H54 (cell line): ENCODE results near the gene BABAM2.
A peak's percentile ranks its signal among the peaks of the same experiment; 100 is the strongest.
"Not testable (repeated sequence)": the region's sequence is repeated elsewhere in the genome, so short reads cannot be mapped to it uniquely, and the experiment has no call there.

Source experiments
- DNase-seq: peaks from one replicate; pipeline ENCODE4 v3.0.0; 2011; ENCODE audit warnings: low spot score, mixed read lengths; ENCODE audit not compliant: insufficient read length
- FAIRE-seq: peaks from 3 replicates; lab custom pipeline; 2011; peaks lifted over from hg19 to GRCh38; lab: Jason Lieb, UNC
- POLR2A ChIP-seq: IDR thresholded peaks from 2 replicates; pipeline ENCODE4 v1.6.1; 2011; ENCODE audit warnings: low read depth, mild to moderate bottlenecking, low read length

Gene BABAM2

GRCh38 chr2:27863146-27863545 is 27.4 kb upstream of the BABAM2 start:
- no peak for TF ChIP-seq POLR2A
- no peak for DNase-seq
- FAIRE-seq: peak; percentile 71

GRCh38 chr2:27863955-27864354 is 26.6 kb upstream of the BABAM2 start:
- FAIRE-seq, DNase-seq: not testable (repeated sequence)

GRCh38 chr2:27866237-27866636 is 24.3 kb upstream of the BABAM2 start:
- DNase-seq (no peak), FAIRE-seq (peak; percentile 36)
- TF ChIP-seq POLR2A: no peak

- DNase-seq (no peak), FAIRE-seq (no peak)
- TF ChIP-seq POLR2A: no peak
Observed at GRCh38 chr2:27869763-27870162, 20.8 kb upstream of the BABAM2 start.

GRCh38 chr2:27870724-27871123 is 19.8 kb upstream of the BABAM2 start:
- no peak for FAIRE-seq
- no peak for TF ChIP-seq POLR2A
- no peak for DNase-seq

- no peak for DNase-seq
- no peak for FAIRE-seq
- TF ChIP-seq POLR2A: no peak
Observed at GRCh38 chr2:27871802-27872201, 18.7 kb upstream of the BABAM2 start.

GRCh38 chr2:27873091-27873490 is 17.4 kb upstream of the BABAM2 start:
- DNase-seq: no peak
- no peak for FAIRE-seq

GRCh38 chr2:27875089-27875881 is 15.2 kb upstream of the BABAM2 start:
- no peak for TF ChIP-seq POLR2A
- FAIRE-seq: no peak

More at GRCh38 chr2:27873091-27873490, 17.4 kb upstream of the BABAM2 start:
- no peak for TF ChIP-seq POLR2A

GRCh38 chr2:27878825-27879224 is 11.7 kb upstream of the BABAM2 start:
- DNase-seq (no peak), FAIRE-seq (no peak)
- no peak for TF ChIP-seq POLR2A

More at GRCh38 chr2:27875089-27875881, 15.2 kb upstream of the BABAM2 start:
- DNase-seq: no peak

- DNase-seq, FAIRE-seq: not testable (repeated sequence)
Observed at GRCh38 chr2:27881815-27882583, 8.5 kb upstream of the BABAM2 start.

- not testable (repeated sequence) for DNase-seq, FAIRE-seq
Observed at GRCh38 chr2:27882584-27882922, 8.0 kb upstream of the BABAM2 start.

GRCh38 chr2:27884601-27885000 is 5.9 kb upstream of the BABAM2 start:
- no peak for TF ChIP-seq POLR2A
- FAIRE-seq: no peak
- DNase-seq: no peak

GRCh38 chr2:27885234-27885633 is 5.3 kb upstream of the BABAM2 start:
- DNase-seq (no peak), FAIRE-seq (peak; percentile 48)
- TF ChIP-seq POLR2A: no peak

GRCh38 chr2:27885661-27886060 is 4.9 kb upstream of the BABAM2 start:
- TF ChIP-seq POLR2A: no peak
- DNase-seq (no peak), FAIRE-seq (no peak)

GRCh38 chr2:27886322-27886721 is 4.2 kb upstream of the BABAM2 start:
- DNase-seq (no peak), FAIRE-seq (no peak)
- TF ChIP-seq POLR2A: no peak
